ENCODE results near the gene CSNK2A3.
"Not testable (repeated sequence)": the region's sequence is repeated elsewhere in the genome, so short reads cannot be mapped to it uniquely, and the experiment has no call there.

The CSNK2A3 gene

GRCh38 chr11:11352878-11353277 lies at the start of gene CSNK2A3:
Gene CSNK2A3, minus strand, starts transcription at chr11:11353250. Its CDS starts 131 bp downstream, at chr11:11353119.
- DNase-seq = not testable (repeated sequence)

DNA sequence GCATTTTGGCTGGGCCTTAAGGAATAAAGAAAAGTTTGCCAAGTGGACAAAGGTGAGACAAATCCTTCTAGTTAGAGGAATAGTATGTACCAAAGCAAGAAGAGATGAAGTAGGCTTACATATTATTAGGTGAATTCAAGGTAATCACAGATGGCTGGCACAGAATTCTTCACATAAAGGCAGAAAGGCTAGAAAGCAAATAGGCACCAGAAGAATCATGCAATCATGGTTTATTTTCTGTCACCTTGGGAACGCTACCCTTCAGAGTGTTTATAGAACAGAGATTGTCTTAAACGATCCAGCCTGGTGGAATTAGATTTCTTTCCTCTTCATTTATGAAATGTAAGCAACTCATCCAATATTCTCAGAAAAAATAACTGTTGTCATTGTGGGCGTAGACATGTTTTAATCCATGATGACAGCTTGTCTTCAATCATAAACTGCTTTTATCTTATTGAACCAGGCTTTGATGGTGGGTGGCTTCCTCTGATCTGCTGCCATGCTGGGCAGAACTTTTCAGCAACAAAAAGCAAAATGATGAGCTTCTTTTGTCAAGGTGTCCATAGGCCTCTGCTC lies 49.0 kb upstream of the CSNK2A3 start:
- DNase-seq = no peak

DNA sequence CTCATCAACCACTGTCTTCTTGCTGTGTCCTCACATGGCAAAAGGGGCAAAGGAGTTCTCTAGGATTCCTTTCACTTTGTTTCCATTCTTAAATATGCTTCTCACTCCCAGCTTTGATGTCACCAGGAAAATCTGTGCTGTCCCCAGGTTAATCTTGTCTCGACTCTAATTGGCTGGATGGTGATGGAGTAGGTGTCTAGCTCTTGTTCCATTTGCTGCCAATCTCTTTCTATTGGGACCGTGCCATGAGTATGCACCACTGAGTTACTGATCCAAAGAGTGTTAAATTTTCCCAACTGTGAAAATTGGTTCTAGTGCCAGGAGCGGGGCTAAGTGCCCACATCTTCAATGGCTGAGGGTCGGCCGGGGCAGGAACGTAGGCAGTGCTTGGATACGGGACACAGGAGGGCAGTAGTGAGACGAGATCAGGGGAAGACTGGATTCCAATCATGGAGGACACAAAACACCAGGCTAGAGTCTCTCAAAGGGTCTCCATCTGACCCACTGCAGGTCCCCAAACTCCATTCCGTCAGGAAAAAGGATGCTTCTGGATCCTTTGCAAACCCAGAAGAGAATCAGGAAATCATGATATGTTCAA lies 47.7 kb upstream of the CSNK2A3 start:
- DNase-seq = no peak

GRCh38 chr11:11400121-11400520 lies 47.1 kb upstream of the CSNK2A3 start:
- no peak for DNase-seq

- no peak for DNase-seq
Measured at GRCh38 chr11:11397781-11398180, 44.7 kb upstream of the CSNK2A3 start.

GRCh38 chr11:11397036-11397415 lies 44.0 kb upstream of the CSNK2A3 start:
- DNase-seq = no peak

- DNase-seq = no peak
Measured at GRCh38 chr11:11396301-11397035, 43.4 kb upstream of the CSNK2A3 start.

DNA sequence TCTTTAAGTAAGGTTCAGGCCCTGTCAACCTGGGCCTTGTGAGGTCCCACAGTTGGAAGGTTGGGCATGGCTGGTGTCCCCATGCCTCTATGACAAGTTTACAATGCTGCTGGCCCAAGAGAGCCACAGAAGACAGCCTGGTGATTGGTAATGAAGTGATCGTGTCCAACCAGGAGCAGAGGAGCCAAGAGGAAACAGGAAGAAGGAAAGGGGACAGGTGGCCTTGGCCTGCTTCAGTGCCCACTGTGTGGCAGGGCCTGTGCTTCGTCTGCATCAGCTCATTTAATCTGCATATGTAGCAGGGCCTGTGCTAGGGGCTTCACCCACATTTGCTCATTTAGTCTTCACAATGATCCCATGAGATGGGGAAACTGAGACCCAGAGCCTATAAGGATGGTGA lies 42.1 kb upstream of the CSNK2A3 start:
- DNase-seq = no peak

DNA sequence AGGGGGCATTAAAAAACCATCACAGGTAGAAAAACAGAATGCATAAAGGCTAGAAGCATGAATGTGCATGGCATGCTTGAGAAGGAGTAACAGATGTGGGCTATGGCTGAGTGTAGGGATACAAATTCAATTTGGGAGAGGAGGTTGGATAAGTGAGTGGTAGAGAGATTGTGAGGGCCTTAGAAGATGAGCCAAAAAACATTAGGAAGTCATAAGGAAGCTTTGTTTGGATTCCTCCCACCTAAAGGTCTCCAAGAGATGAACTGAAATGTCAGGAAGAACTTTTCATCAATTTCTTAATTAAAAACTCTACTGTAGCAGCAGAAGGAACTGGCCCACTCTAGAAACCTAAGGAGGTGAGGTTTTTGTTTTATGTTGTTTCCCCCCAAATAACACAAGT lies 41.2 kb upstream of the CSNK2A3 start:
- no peak for DNase-seq

- no peak for DNase-seq
Measured at GRCh38 chr11:11391796-11392463, 38.9 kb upstream of the CSNK2A3 start.

DNA sequence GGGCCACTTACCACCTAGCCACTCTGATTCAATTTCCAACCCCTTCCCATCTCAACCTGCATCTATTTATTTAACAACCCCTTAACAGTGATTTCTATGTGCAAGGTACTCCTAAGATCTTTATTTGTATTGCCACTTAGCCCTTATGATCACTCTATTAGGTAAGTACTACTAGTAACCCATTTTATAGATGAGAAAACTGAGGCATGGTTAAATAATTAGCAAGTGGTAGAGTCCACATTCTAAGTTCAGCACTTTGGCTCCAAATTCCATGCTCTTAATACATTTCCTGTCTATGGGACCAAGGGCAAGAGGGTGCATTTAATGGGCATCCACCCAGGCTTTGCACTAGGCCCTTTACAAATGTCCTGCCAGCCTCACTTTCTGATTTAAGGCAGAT lies 38.1 kb upstream of the CSNK2A3 start:
- no peak for DNase-seq

DNA sequence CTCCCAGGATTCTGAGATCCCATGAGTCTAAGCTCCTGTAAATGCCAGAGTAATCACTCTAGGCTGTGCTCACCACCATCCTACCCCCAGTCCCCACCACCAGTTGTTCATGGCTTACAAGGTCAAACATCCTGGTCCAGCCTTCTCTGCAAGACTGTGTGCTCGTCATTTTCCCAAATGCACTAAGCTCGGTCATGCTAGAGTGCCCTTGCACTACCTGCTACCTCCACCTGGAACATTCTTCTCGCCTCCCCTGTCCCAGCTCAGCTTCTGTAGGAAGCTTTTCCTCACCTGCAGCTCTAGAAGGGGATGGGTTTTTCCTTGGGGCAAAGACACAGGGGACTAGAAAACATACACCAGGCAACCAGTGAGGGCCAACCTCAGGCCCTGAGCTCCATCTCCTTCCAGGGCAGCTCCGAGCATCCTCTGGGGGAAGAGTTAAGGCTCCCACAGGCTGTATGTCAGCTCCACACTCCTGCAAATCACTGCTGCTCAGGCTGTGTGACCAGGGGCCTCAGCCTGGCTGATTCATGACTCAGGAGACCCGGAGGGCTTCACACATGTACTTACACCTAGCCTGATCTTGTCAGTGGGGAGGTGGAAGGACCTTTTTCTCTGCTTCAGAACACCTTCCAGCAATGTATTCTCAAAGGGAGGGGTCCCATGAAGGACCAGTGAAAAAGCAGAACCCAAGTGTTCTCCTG lies 37.2 kb upstream of the CSNK2A3 start:
- no peak for DNase-seq

GRCh38 chr11:11389238-11389637 lies 36.2 kb upstream of the CSNK2A3 start:
- no peak for DNase-seq

DNA sequence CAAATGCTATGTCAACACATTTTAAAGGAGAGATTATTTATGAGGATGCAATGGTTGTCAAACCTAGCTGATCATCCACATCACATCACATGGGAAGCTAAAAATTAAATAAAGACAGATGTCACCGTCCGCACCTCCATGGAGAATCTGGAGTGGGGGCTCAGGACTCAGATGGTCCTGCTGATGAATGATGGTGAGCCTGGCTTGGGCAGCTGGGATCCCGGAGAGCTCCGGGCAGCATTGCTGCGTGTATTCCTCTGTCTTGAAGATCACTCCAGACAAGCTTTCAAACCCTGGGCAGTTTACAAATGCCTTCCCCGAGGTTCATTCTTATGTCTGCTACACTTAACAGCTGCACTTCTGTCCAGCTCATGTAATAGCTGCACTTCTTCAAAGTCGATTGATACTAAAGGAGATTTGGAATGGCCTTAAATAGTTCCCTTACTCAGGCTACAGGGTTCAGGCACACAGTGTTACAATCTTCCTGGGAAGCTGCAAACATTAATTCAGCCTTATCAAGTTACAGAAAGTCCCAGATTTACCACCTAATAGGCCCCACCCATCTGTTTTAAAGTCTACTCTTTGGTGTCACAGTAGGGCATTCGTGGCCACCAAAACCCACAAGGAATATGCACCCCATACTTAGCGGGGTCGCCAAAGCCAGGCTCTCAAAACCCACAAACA lies 34.7 kb upstream of the CSNK2A3 start:
- DNase-seq = no peak

DNA sequence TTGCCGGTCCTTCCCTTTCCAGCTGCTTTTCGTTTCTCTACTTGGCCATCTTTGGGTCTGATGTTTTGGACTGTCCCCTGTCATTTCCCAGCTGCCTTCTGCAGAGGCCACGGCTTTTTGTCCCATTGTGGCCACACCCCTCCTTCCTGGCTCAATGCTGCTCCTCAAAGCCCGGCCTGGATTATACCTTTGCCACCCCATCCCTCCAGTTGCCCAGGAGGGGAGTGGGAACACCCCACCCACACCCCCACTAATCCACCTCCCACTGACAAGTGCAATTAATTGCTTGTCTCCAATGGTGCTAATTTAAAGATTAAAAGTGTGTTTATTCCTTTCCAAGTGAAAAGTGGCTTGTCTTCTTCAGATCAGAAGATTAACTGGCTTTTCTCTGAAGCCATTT lies 34.2 kb upstream of the CSNK2A3 start:
- DNase-seq = no peak

GRCh38 chr11:11384829-11385228 lies 31.8 kb upstream of the CSNK2A3 start:
- no peak for DNase-seq

- no peak for DNase-seq
Measured at GRCh38 chr11:11383995-11384394, 30.9 kb upstream of the CSNK2A3 start.

GRCh38 chr11:11382858-11383532 lies 29.9 kb upstream of the CSNK2A3 start:
- DNase-seq = no peak

- no peak for DNase-seq
Measured at GRCh38 chr11:11381471-11382105, 28.5 kb upstream of the CSNK2A3 start.

DNA sequence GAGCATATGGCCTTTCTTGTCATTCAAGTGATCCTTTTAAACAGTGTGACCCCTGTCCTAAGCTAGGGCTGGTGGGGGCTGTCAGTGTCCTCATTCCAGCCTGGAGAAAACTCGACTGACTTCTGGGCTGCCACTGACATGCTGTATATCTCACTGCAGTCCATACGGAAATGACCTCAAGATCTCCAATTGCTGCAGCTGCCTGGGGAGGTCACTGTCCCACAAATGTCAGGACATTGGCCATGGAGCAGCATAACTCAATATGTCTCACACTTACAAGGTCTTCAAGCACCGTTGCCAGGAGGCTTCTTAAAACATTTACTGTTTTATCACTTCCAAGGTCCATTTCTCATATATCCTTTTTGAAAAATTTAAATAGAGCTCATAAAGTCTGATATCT lies 27.8 kb upstream of the CSNK2A3 start:
- no peak for DNase-seq

DNA sequence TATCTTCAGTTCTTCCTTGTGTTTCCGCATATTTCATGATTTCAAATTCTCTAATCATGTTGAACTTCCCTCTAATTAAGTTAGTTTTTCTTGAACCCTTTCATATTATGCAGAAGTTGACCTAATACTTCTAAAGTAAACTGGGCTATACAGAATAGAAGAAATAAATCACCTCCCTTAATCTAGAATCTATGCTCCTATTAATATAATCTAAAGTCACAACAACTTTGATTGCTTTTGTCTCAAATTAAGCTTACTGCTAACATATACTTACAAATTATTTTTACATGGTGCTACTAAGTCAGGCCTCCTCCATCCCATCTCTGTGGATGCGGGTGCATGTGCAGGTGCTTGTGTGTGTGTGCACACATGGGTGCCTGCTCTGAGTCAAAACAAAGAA lies 27.3 kb upstream of the CSNK2A3 start:
- no peak for DNase-seq

- DNase-seq = no peak
Measured at GRCh38 chr11:11379661-11380060, 26.6 kb upstream of the CSNK2A3 start.

Measured in retina (tissue), 1 donor.